ENCODE results near the gene SLC25A44. TPM values are rescaled to one million over a fixed set of nuclear protein-coding genes. Genes with fewer than 3 reads are reported as not detected.

SLC25A44 gene
- total RNA-seq, 1 donor from 2014 or later = 22.0 TPM

DNA sequence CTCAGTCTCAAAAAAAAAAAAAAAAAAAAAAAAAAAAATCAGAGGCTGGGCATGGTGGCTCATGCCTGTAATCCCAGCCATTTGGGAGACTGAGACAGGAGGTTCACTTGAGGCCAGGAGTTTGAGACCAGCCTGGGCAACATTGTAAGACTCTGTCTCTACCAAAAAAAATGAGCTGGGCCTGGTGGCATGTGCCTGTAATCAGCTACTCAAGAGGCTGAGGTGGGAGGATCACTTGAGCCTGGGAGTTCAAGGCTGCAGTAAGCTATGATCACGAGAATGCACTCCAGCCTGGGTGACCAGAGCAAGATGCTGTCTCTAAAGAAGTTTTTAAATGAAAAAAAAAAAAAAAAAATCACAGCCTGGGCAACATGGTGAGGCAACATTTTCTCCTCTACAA, 30.2 kb upstream of the SLC25A44 start:
- Mint-ChIP-seq H3K4me3 (ENCODE audit: unreplicated experiment) (no peak overlapping the region), H3K9me3 (ENCODE audit: unreplicated experiment) (no peaks in the 10 kb centered on the region), H3K36me3 (ENCODE audit: low read depth, unreplicated experiment) (no peaks in the 10 kb centered on the region), H3K27ac (ENCODE audit: unreplicated experiment) (no peak overlapping the region), H3K27me3 (ENCODE audit: unreplicated experiment) (peaks cover 6% of the 10 kb centered on the region), H3K4me1 (ENCODE audit: unreplicated experiment) (peaks cover 17% of the 10 kb centered on the region)
- TF ChIP-seq CTCF (IDR thresholded peaks at IDR 0.05; ENCODE audit: unreplicated experiment) = no peak
- no peak for DNase-seq (ENCODE audit: low spot score)

DNA sequence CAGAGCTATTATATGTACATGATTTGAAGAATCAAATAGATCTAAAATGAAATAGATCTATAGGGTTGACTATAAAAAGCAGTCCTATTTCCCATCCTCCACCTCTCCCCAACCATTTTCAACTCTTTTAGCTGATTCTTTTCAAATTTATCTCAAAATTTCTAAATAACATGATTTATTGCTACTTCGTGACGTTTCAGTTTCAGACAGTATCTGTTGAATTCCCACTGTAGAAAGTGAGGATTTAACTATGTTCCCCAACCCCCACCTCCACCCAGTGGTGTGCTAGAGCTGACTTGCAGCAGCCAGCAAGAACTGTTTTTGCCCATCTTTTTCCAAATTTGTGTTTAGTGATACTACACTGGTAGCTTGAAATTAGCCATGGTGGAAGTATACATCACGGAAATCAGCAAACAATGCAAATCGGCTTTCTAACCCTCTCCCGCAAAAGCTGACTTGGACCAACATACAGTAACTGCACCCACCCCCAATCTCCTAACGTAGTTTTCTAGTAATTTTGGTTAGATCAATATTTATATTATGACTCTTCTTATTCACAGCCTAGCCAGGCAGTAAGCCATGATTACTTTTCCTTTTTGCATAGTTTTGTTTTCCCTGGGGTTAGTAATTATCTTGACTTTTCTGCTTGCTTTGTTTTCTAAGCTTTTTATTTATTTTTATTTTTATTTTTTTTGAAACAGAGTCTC, 29.6 kb upstream of the SLC25A44 start:
- H3K36me3 Mint-ChIP-seq (ENCODE audit: low read depth, unreplicated experiment) = no peaks in the 10 kb centered on the region
- H3K4me1 Mint-ChIP-seq (ENCODE audit: unreplicated experiment) = peaks cover 13% of the 10 kb centered on the region
- H3K27ac Mint-ChIP-seq (ENCODE audit: unreplicated experiment) = no peak overlapping the region
- H3K9me3 Mint-ChIP-seq (ENCODE audit: unreplicated experiment) = no peaks in the 10 kb centered on the region
- peaks cover 4% of the 10 kb centered on the region for H3K27me3 Mint-ChIP-seq (ENCODE audit: unreplicated experiment)
- no peak for DNase-seq (ENCODE audit: low spot score)
- TF ChIP-seq CTCF (IDR thresholded peaks at IDR 0.05; ENCODE audit: unreplicated experiment) = no peak
- H3K4me3 Mint-ChIP-seq (ENCODE audit: unreplicated experiment) = no peak overlapping the region

GRCh38 chr1:156165083-156165482, 28.8 kb upstream of the SLC25A44 start:
- H3K36me3 Mint-ChIP-seq (ENCODE audit: low read depth, unreplicated experiment) = no peaks in the 10 kb centered on the region
- no peak for TF ChIP-seq CTCF (IDR thresholded peaks at IDR 0.05; ENCODE audit: unreplicated experiment)
- no peak overlapping the region for H3K27ac Mint-ChIP-seq (ENCODE audit: unreplicated experiment)
- H3K4me1 Mint-ChIP-seq (ENCODE audit: unreplicated experiment) = peaks cover 9% of the 10 kb centered on the region
- DNase-seq (ENCODE audit: low spot score) = no peak
- peaks cover 3% of the 10 kb centered on the region for H3K27me3 Mint-ChIP-seq (ENCODE audit: unreplicated experiment)
- no peak overlapping the region for H3K4me3 Mint-ChIP-seq (ENCODE audit: unreplicated experiment)
- H3K9me3 Mint-ChIP-seq (ENCODE audit: unreplicated experiment) = no peaks in the 10 kb centered on the region

- H3K4me3 Mint-ChIP-seq (ENCODE audit: unreplicated experiment) = no peak overlapping the region
- H3K27ac Mint-ChIP-seq (ENCODE audit: unreplicated experiment) = no peak overlapping the region
- TF ChIP-seq CTCF (IDR thresholded peaks at IDR 0.05; ENCODE audit: unreplicated experiment) = no peak
These were observed 26.4 kb upstream of the SLC25A44 start for GRCh38 chr1:156167536-156167935.

DNA sequence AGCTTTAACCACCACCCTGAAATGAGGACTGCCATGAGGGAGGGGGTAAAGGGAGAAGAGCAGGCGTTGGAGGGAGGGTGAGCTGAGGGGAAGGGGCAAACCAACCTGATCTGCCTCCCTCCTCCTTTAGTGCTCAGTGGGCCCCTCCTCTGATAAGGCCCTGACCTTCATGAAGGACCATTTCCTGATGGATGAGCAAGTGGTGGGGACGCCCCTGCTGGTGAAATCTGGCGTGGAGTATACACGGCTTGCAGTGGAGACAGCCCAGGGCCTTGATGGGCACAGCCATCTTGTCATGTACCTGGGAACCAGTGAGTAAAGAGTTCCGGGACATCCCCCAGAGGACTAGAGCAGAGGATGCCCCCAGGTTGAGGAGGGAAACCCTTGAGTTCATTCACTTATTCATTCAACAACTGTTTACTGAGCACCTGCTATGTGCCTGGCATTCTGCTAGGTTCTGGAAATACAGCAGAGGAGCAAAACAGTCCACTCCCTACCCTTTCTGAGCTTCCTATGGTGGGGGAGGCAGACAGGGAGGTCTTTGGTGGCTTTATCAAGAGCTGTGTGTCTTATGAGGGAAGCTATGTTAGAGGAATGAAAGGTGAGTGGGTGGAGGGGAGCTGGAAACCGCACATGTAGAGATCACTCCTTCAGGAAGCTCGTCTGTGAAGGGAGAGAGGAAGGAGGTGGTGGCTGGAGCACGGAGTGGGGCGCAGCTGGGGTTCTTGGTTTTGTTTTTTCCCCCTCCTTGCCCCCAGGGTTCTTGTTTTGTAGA, 21.0 kb upstream of the SLC25A44 start:
- no peaks in the 10 kb centered on the region for H3K9me3 Mint-ChIP-seq (ENCODE audit: unreplicated experiment)

More at GRCh38 chr1:156167536-156167935, 26.4 kb upstream of the SLC25A44 start:
- H3K36me3 Mint-ChIP-seq (ENCODE audit: low read depth, unreplicated experiment) = no peaks in the 10 kb centered on the region
- no peaks in the 10 kb centered on the region for H3K4me1 Mint-ChIP-seq (ENCODE audit: unreplicated experiment)
- no peaks in the 10 kb centered on the region for H3K27me3 Mint-ChIP-seq (ENCODE audit: unreplicated experiment)
- no peak for DNase-seq (ENCODE audit: low spot score)
- no peaks in the 10 kb centered on the region for H3K9me3 Mint-ChIP-seq (ENCODE audit: unreplicated experiment)

More for the DNA sequence above, 21.0 kb upstream of the SLC25A44 start:
- TF ChIP-seq CTCF (IDR thresholded peaks at IDR 0.05; ENCODE audit: unreplicated experiment) = no peak
- Mint-ChIP-seq H3K27me3 (ENCODE audit: unreplicated experiment) (no peaks in the 10 kb centered on the region), H3K4me1 (ENCODE audit: unreplicated experiment) (no peaks in the 10 kb centered on the region), H3K27ac (ENCODE audit: unreplicated experiment) (no peak overlapping the region), H3K36me3 (ENCODE audit: low read depth, unreplicated experiment) (peaks cover 5% of the 10 kb centered on the region), H3K4me3 (ENCODE audit: unreplicated experiment) (no peak overlapping the region)
- DNase-seq (ENCODE audit: low spot score) = no peak

All from endothelial cell (in vitro differentiated cells).